Trophoblast cell (in vitro differentiated cells and primary cell): ENCODE data around the gene NEIL1.
"Not testable (repeated sequence)": the region's sequence is repeated elsewhere in the genome, so short reads cannot be mapped to it uniquely, and the experiment has no call there.

ENCODE experiments used
- DNase-seq, 2 donors: peaks; one replicate each; pipeline ENCODE4 v3.0.0-alpha.2; 2016
- H2AFZ ChIP-seq: 2 replicates; pipeline ENCODE4 v1.6.1; 2013; ENCODE audit warnings: low read length, moderate library complexity, mild to moderate bottlenecking; ENCODE audit not compliant: insufficient read depth, poor library complexity
- H2AK5ac ChIP-seq: 2 replicates; pipeline ENCODE4 v1.6.1; 2013; ENCODE audit warnings: mild to moderate bottlenecking, low read length
- H2BK120ac ChIP-seq: 2 replicates; pipeline ENCODE4 v1.6.1; 2013; ENCODE audit warnings: low read length, mild to moderate bottlenecking, moderate library complexity; ENCODE audit not compliant: insufficient read depth, poor library complexity
- H2BK12ac ChIP-seq: 2 replicates; pipeline ENCODE4 v1.6.1; 2013; ENCODE audit warnings: mild to moderate bottlenecking, low read length, moderate library complexity
- H2BK5ac ChIP-seq: 2 replicates; pipeline ENCODE4 v1.6.1; 2013; ENCODE audit warnings: low read length, low read depth, moderate library complexity, mild to moderate bottlenecking; ENCODE audit not compliant: poor library complexity
- H3K14ac ChIP-seq: 2 replicates; pipeline ENCODE4 v1.6.1; 2013; ENCODE audit warnings: mild to moderate bottlenecking, low read length
- H3K18ac ChIP-seq: 2 replicates; pipeline ENCODE4 v1.6.1; 2013; ENCODE audit warnings: mild to moderate bottlenecking, low read length
- H3K23ac ChIP-seq: 2 replicates; pipeline ENCODE4 v1.6.1; 2013; ENCODE audit warnings: low read length
- H3K27ac ChIP-seq: 2 replicates; pipeline ENCODE4 v1.5.1; 2013; ENCODE audit warnings: low read depth, mild to moderate bottlenecking, inconsistent platforms, low read length, moderate library complexity
- H3K27me3 ChIP-seq: 2 replicates; pipeline ENCODE4 v1.6.1; 2013; ENCODE audit warnings: inconsistent platforms, mild to moderate bottlenecking, low read length, moderate library complexity; ENCODE audit not compliant: insufficient read depth
- H3K36me3 ChIP-seq, 2 experiments: 1 replicate in 1 of 2; 2 replicates in 1 of 2; pipeline ENCODE4 v1.6.1; 2013; ENCODE audit warnings: low read length in 2 of 2, mild to moderate bottlenecking in 2 of 2, moderate library complexity in 1 of 2; ENCODE audit not compliant: insufficient read depth in 2 of 2, control insufficient read depth in 1 of 2
- H3K4ac ChIP-seq: 2 replicates; pipeline ENCODE4 v1.6.1; 2013; ENCODE audit warnings: low read depth, mild to moderate bottlenecking, low read length, moderate library complexity
- H3K4me1 ChIP-seq, 2 experiments: 1 replicate in 1 of 2; 2 replicates in 1 of 2; pipeline ENCODE4 v1.6.1; 2013; ENCODE audit warnings: low read length in 2 of 2, mild to moderate bottlenecking in 2 of 2, moderate library complexity in 1 of 2; ENCODE audit not compliant: insufficient read depth in 2 of 2, control insufficient read depth in 1 of 2
- H3K4me2 ChIP-seq: 2 replicates; pipeline ENCODE4 v1.6.1; 2013; ENCODE audit warnings: inconsistent platforms, mild to moderate bottlenecking, low read length, moderate library complexity
- H3K4me3 ChIP-seq: 2 replicates; pipeline ENCODE4 v1.5.1; 2013; ENCODE audit warnings: mild to moderate bottlenecking, low read depth, low read length, inconsistent platforms
- H3K79me1 ChIP-seq: one replicate; pipeline ENCODE4 v1.6.1; 2013; ENCODE audit warnings: low read length
- H3K79me2 ChIP-seq: 2 replicates; pipeline ENCODE4 v1.6.1; 2013; ENCODE audit warnings: low read length, mild to moderate bottlenecking; ENCODE audit not compliant: control insufficient read depth, insufficient read depth, poor library complexity
- H3K9ac ChIP-seq: 2 replicates; pipeline ENCODE4 v1.6.1; 2013; ENCODE audit warnings: mild to moderate bottlenecking, low read length
- H3K9me3 ChIP-seq: 2 replicates; pipeline ENCODE4 v1.6.1; 2013; ENCODE audit warnings: low read depth, mild to moderate bottlenecking, control low read depth, inconsistent platforms, low read length; ENCODE audit not compliant: insufficient read depth
- H4K12ac ChIP-seq: 2 replicates; pipeline ENCODE4 v1.6.1; 2013; ENCODE audit warnings: low read depth, mild to moderate bottlenecking, low read length, moderate library complexity
- H4K8ac ChIP-seq: 2 replicates; pipeline ENCODE4 v1.6.1; 2013; ENCODE audit warnings: low read depth, mild to moderate bottlenecking, low read length, moderate library complexity
- H4K91ac ChIP-seq: one replicate; pipeline ENCODE4 v1.6.1; 2013; ENCODE audit warnings: low read depth, mild to moderate bottlenecking, low read length, moderate library complexity
- WGBS: extraction: QIAGEN DNeasy Blood & Tissue Kit; methylation state at CpG from one replicate; pipeline ENCODE4 v1.1.7; 2013; ENCODE audit warnings: missing lambda C conversion rate; ENCODE audit not compliant: insufficient read length, insufficient coverage; ENCODE audit errors: extremely low coverage; 5-methylcytosine and 5-hydroxymethylcytosine counted together

Gene NEIL1

GRCh38 chr15:75371901-75372688, 25.3 kb downstream of the NEIL1 start:
- Histone ChIP-seq H3K9ac (no peak overlapping the region), H4K91ac (no peak overlapping the region), H2BK120ac (no peak overlapping the region), H3K79me1 (peaks cover 8% of the 10 kb centered on the region), H4K12ac (no peak overlapping the region), H3K9me3 (no peaks in the 10 kb centered on the region), H2BK5ac (no peak overlapping the region), H3K18ac (no peak overlapping the region), H3K4me3 (no peak overlapping the region), H3K4ac (no peak overlapping the region), H3K79me2 (peaks cover 4% of the 10 kb centered on the region), H3K4me1 (peaks cover 3 to 9% of the 10 kb centered on the region in 2 experiments), H2AK5ac (no peak overlapping the region), H3K14ac (no peak overlapping the region), H2BK12ac (no peak overlapping the region), H3K36me3 (peaks cover 28 to 47% of the 10 kb centered on the region in 2 experiments), H3K27me3 (no peaks in the 10 kb centered on the region), H2AFZ (no peak overlapping the region), H3K4me2 (no peak overlapping the region), H3K23ac (no peak overlapping the region), H3K27ac (no peak overlapping the region), H4K8ac (no peak overlapping the region)
- no peak for DNase-seq
- WGBS = no CpG with 5 or more reads among the region's 11 CpGs

- H2BK5ac ChIP-seq = no peak overlapping the region
- H3K14ac ChIP-seq = no peak overlapping the region
- H3K4me1 ChIP-seq = no peaks in the 10 kb centered on the region
- H3K4me2 ChIP-seq = no peak overlapping the region
- no peak overlapping the region for H2AK5ac ChIP-seq
- no peak overlapping the region for H3K4ac ChIP-seq
- no peak overlapping the region for H4K91ac ChIP-seq
- no peak overlapping the region for H4K8ac ChIP-seq
- H3K9ac ChIP-seq = no peak overlapping the region
- H3K36me3 ChIP-seq = peaks cover 34 to 41% of the 10 kb centered on the region in 2 experiments
- H3K9me3 ChIP-seq = no peaks in the 10 kb centered on the region
- no peaks in the 10 kb centered on the region for H3K79me2 ChIP-seq
- no peaks in the 10 kb centered on the region for H3K79me1 ChIP-seq
- no peak overlapping the region for H4K12ac ChIP-seq
- no peak for DNase-seq
- H3K23ac ChIP-seq = no peak overlapping the region
- no peak overlapping the region for H2AFZ ChIP-seq
- no peak overlapping the region for H3K4me3 ChIP-seq
- H3K27ac ChIP-seq = no peak overlapping the region
- no peak overlapping the region for H3K18ac ChIP-seq
- H2BK120ac ChIP-seq = no peak overlapping the region
- no peaks in the 10 kb centered on the region for H3K27me3 ChIP-seq
- no peak overlapping the region for H2BK12ac ChIP-seq
- 100% methylated on average over 1 of the region's 4 CpGs for WGBS
Measured at GRCh38 chr15:75380773-75381172, 33.9 kb downstream of the NEIL1 start.

- H3K14ac ChIP-seq = not testable (repeated sequence)
Measured at GRCh38 chr15:75383986-75384385, 37.1 kb downstream of the NEIL1 start.

GRCh38 chr15:75389791-75390382, 43.0 kb downstream of the NEIL1 start:
- no peaks in the 10 kb centered on the region for H3K27me3 ChIP-seq
- no CpG with 5 or more reads among the region's 1 CpG for WGBS
- H3K18ac ChIP-seq = no peak overlapping the region
- H2AK5ac ChIP-seq = no peak overlapping the region
- no peak overlapping the region for H2BK12ac ChIP-seq
- peaks cover 34 to 70% of the 10 kb centered on the region in 2 experiments for H3K36me3 ChIP-seq
- no peak overlapping the region for H3K27ac ChIP-seq
- H3K9ac ChIP-seq = no peak overlapping the region
- no peaks in the 10 kb centered on the region for H3K79me2 ChIP-seq
- no peaks in the 10 kb centered on the region for H3K79me1 ChIP-seq
- no peak overlapping the region for H2AFZ ChIP-seq
- H3K4me3 ChIP-seq = no peak overlapping the region
- no peaks in the 10 kb centered on the region for H3K9me3 ChIP-seq
- no peak overlapping the region for H3K23ac ChIP-seq
- DNase-seq = peak in 1 of 2 donors; percentile 34
- no peak overlapping the region for H2BK5ac ChIP-seq
- H4K91ac ChIP-seq = no peak overlapping the region
- H3K4me2 ChIP-seq = no peak overlapping the region
- no peak overlapping the region for H4K12ac ChIP-seq
- H3K4ac ChIP-seq = no peak overlapping the region
- H3K4me1 ChIP-seq = no peaks in the 10 kb centered on the region
- no peak overlapping the region for H4K8ac ChIP-seq
- no peak overlapping the region for H3K14ac ChIP-seq
- no peak overlapping the region for H2BK120ac ChIP-seq

More at GRCh38 chr15:75383986-75384385, 37.1 kb downstream of the NEIL1 start:
- not testable (repeated sequence) for H2BK5ac ChIP-seq, H4K12ac ChIP-seq, H2BK120ac ChIP-seq, H4K91ac ChIP-seq, H3K27me3 ChIP-seq, H3K79me1 ChIP-seq, H3K9ac ChIP-seq, H4K8ac ChIP-seq, H3K18ac ChIP-seq, H2AK5ac ChIP-seq, H3K4ac ChIP-seq, H3K79me2 ChIP-seq, H2AFZ ChIP-seq, DNase-seq, H2BK12ac ChIP-seq, H3K4me2 ChIP-seq, H3K4me3 ChIP-seq, H3K27ac ChIP-seq, H3K23ac ChIP-seq, H3K9me3 ChIP-seq, H3K4me1 ChIP-seq
- no CpG with 5 or more reads among the region's 5 CpGs for WGBS
- peaks cover 40 to 57% of the 10 kb centered on the region in 2 experiments for H3K36me3 ChIP-seq
